Endothelial cell of umbilical vein (primary cell): ENCODE measurements around the gene VAV3. TPM values are rescaled to one million over a fixed set of nuclear protein-coding genes. Genes with fewer than 3 reads are reported as not detected.

ENCODE experiments used
- BruUV-seq: library from RNA; stranded (reverse); fragments of 400-500 nt; replicated peaks from 2 replicates; lab custom pipeline; 2021; lab: Mats Ljungman, UMichigan
- CTCF ChIA-PET: fragments of 300-600, 350-600 bp; sonication (Branson Sonifier 250); formaldehyde crosslinking; loops from one replicate; lab custom pipeline; 2021; ENCODE audit warnings: antibody characterized with exemption, inconsistent platforms; lab: Charles Lee
- POLR2A ChIA-PET: fragments of 300-600, 350-600 bp; sonication (Branson Sonifier 250); formaldehyde crosslinking; loops from one replicate; lab custom pipeline; 2021; ENCODE audit warnings: antibody characterized with exemption, inconsistent platforms; lab: Charles Lee
- DNase-seq: peaks from one replicate; pipeline ENCODE4 v3.0.0-alpha.2; 2011; ENCODE audit warnings: low read depth, low spot score
- FAIRE-seq: peaks from 2 replicates; lab custom pipeline; 2011; peaks lifted over from hg19 to GRCh38; lab: Jason Lieb, UNC
- H2AFZ ChIP-seq: 2 replicates; pipeline ENCODE4 v1.6.0; 2012; ENCODE audit warnings: low read depth, low read length, control low read depth, inconsistent platforms
- H3K27ac ChIP-seq: 2 replicates; pipeline ENCODE4 v1.5.1; 2011; ENCODE audit warnings: low read depth, mild to moderate bottlenecking, control low read depth, low read length, moderate library complexity; ENCODE audit not compliant: insufficient read depth
- H3K27me3 ChIP-seq, 2 experiments: 2 replicates each; pipeline versions ENCODE4 v1.6.0 to v1.6.1; 2011; ENCODE audit warnings: low read length in 2 of 2, mixed read lengths in 1 of 2; ENCODE audit not compliant: control insufficient read depth in 2 of 2, insufficient read depth in 2 of 2
- H3K36me3 ChIP-seq, 2 experiments: 2 replicates in 1 of 2; 3 replicates in 1 of 2; pipeline ENCODE4 v1.5.1; 2011; ENCODE audit warnings: low read length in 2 of 2, mild to moderate bottlenecking in 1 of 2, moderate library complexity in 1 of 2; ENCODE audit not compliant: control insufficient read depth in 2 of 2, insufficient read depth in 2 of 2; ENCODE audit errors: extremely low read depth in 1 of 2
- H3K4me1 ChIP-seq: 3 replicates; pipeline ENCODE4 v1.5.1; 2011; ENCODE audit warnings: mild to moderate bottlenecking, low read length; ENCODE audit not compliant: control insufficient read depth, insufficient read depth; ENCODE audit errors: extremely low read depth
- H3K4me2 ChIP-seq: 2 replicates; pipeline ENCODE4 v1.6.1; 2011; ENCODE audit warnings: low read length, control low read depth, mixed read lengths; ENCODE audit not compliant: insufficient read depth
- H3K4me3 ChIP-seq, 3 experiments: fragments of 200-600 bp in 1 of 3; sonication (generic), shearing (Covaris generic) in 1 of 3; replicated peaks in 1 of 3; 2 replicates each; pipeline ENCODE4 v1.5.1; 2011 to 2016; ENCODE audit warnings: control low read depth in 3 of 3, low read length in 3 of 3, mild to moderate bottlenecking in 2 of 3, inconsistent platforms in 1 of 3, low read depth in 1 of 3, moderate library complexity in 1 of 3; ENCODE audit not compliant: insufficient read depth in 1 of 3
- H3K79me2 ChIP-seq: 2 replicates; pipeline ENCODE4 v1.6.0; 2012; ENCODE audit warnings: low read length, inconsistent platforms; ENCODE audit not compliant: control insufficient read depth, insufficient read depth
- H3K9ac ChIP-seq: replicated peaks from 2 replicates; pipeline ENCODE3; 2011; ENCODE audit warnings: low read length, control low read depth; ENCODE audit not compliant: insufficient read depth; ENCODE audit errors: extremely low read depth
- H3K9me1 ChIP-seq: replicated peaks from 3 replicates; pipeline ENCODE4 v1.6.0; 2011; ENCODE audit warnings: mild to moderate bottlenecking, low read length; ENCODE audit not compliant: control insufficient read depth, insufficient read depth; ENCODE audit errors: extremely low read depth
- H3K9me3 ChIP-seq: replicated peaks from 2 replicates; pipeline ENCODE4 v1.5.1; 2012; ENCODE audit warnings: low read length, inconsistent platforms; ENCODE audit not compliant: control insufficient read depth, insufficient read depth
- H4K20me1 ChIP-seq: replicated peaks from 2 replicates; pipeline ENCODE3; 2011; ENCODE audit warnings: mild to moderate bottlenecking, low read length; ENCODE audit not compliant: control insufficient read depth, insufficient read depth; ENCODE audit errors: extremely low read depth
- EZH2 ChIP-seq: IDR thresholded peaks from 2 replicates; pipeline ENCODE4 v1.6.1; 2012; ENCODE audit warnings: borderline replicate concordance, low read depth, mild to moderate bottlenecking, moderate library complexity, low read length, inconsistent platforms; ENCODE audit not compliant: severe bottlenecking
- FOS ChIP-seq: IDR thresholded peaks from 2 replicates; pipeline ENCODE4 v1.6.1; 2011; ENCODE audit warnings: mild to moderate bottlenecking, low read length, moderate library complexity, borderline replicate concordance; ENCODE audit not compliant: insufficient read depth
- GATA2 ChIP-seq: IDR thresholded peaks from 2 replicates; pipeline ENCODE4 v1.7.0; 2011; ENCODE audit warnings: low read depth, mild to moderate bottlenecking, moderate library complexity, mixed read lengths, low read length; ENCODE audit not compliant: insufficient read length, insufficient read depth
- JUN ChIP-seq: IDR thresholded peaks from 2 replicates; pipeline ENCODE4 v1.6.1; 2011; ENCODE audit warnings: borderline replicate concordance, low read depth; ENCODE audit not compliant: insufficient read length, insufficient read depth
- MYC ChIP-seq: IDR thresholded peaks from one replicate; pipeline ENCODE4 v1.6.1; 2011; ENCODE audit warnings: mild to moderate bottlenecking, low read depth, low read length
- POLR2A ChIP-seq: IDR thresholded peaks from 2 replicates; pipeline ENCODE4 v1.6.1; 2012; ENCODE audit warnings: low read depth, mild to moderate bottlenecking, control low read depth, low read length
- POLR2AphosphoS5 ChIP-seq: IDR thresholded peaks from 2 replicates; pipeline ENCODE4 v1.6.1; 2012; ENCODE audit warnings: low read depth, mild to moderate bottlenecking, control low read depth, low read length, moderate library complexity; ENCODE audit not compliant: insufficient read depth
- dilution Hi-C: fragments of 300-500 bp; cut with MboI; formaldehyde crosslinking; loops from one replicate; pipeline ENCODE4 v1.15.0; 2019; ENCODE audit warnings: low sequenced_read_pairs; ENCODE audit not compliant: extremely low pct_ligation_motif_present
- intact Hi-C: fragments of 100-400 bp; cut with micrococcal nuclease; formaldehyde crosslinking; loops from one replicate; pipeline ENCODE4 v1.10.0; 2022
- polyA plus RNA-seq, 4 experiments: library from polyadenylated mRNA; depleted of rRNA in 3 of 4; stranded (reverse) in 3 of 4; unstranded in 1 of 4; fragments of >200 nt; gene quantifications; 2 replicates each; pipeline versions ENCODE4 v1.2.1 to v1.2.3, GENCODE V29; 2011 to 2012; ENCODE audit warnings: missing spikeins in 1 of 4
- total RNA-seq: library from RNA; stranded (reverse); gene quantifications from 2 replicates; pipeline ENCODE4 v1.2.3, GENCODE V29; 2021
- TF ChIP-seq, protein P1 (sequence below), 2 donors: IDR thresholded peaks; 1 replicate in 1 of 2; 2 replicates in 1 of 2; pipeline ENCODE4 v1.5.1; 2011; ENCODE audit warnings: low read length in 2 of 2, mild to moderate bottlenecking in 2 of 2, moderate library complexity in 2 of 2, control low read depth in 1 of 2, inconsistent platforms in 1 of 2, low read depth in 1 of 2; ENCODE audit not compliant: insufficient read depth in 1 of 2; ENCODE audit errors: extremely low read depth in 1 of 2
- TF ChIP-seq, protein P2 (sequence below): IDR thresholded peaks from 2 replicates; pipeline ENCODE4 v1.6.1; 2011; ENCODE audit not compliant: insufficient read depth, insufficient read length

Gene VAV3
- total and polyA plus RNA-seq, 2 donors (not counting 3 experiments of a cell fraction or from before 2014, with no cell fraction given): 0.18 to 1.5 TPM

DNA sequence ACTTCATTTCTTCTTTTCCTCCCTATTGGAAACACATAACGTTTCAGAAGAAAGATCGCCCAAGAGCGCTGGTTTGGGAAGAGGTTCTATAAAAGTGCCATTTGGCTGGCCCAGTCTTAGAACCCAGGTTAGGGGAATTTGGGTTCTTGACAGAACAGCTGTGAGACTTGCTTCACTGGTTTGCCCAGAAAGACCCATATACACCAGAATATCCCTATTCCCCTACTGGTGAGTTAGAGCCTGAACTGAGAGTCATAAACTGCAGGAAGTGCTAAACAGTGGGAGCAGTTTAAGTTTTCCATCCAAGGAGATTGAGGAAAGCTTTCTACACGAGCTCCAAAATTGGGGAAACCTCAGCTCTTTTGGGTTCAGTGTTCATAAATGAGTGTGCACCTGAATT lies 275.2 kb downstream of the VAV3 start:
- Histone ChIP-seq H3K4me3 (no peak overlapping the region), H3K9me3 (no peaks in the 10 kb centered on the region), H3K9ac (no peak overlapping the region), H3K9me1 (no peaks in the 10 kb centered on the region), H4K20me1 (no peaks in the 10 kb centered on the region), H3K27ac (no peak overlapping the region), H3K4me2 (no peak overlapping the region), H2AFZ (no peak overlapping the region), H3K36me3 (no peaks in the 10 kb centered on the region), H3K27me3 (no peaks in the 10 kb centered on the region), H3K79me2 (no peaks in the 10 kb centered on the region), H3K4me1 (no peaks in the 10 kb centered on the region)
- dilution Hi-C loops (no loop called here), intact Hi-C loops (no loop called here)
- ChIA-PET CTCF (no interaction called here), POLR2A (no interaction called here)
- no TSS peak for BruUV-seq
- TF ChIP-seq POLR2AphosphoS5 (no peak), FOS (no peak), POLR2A (no peak), MYC (no peak), EZH2 (no peak), GATA2 (no peak), JUN (no peak)
- TF ChIP-seq, protein P1, sequence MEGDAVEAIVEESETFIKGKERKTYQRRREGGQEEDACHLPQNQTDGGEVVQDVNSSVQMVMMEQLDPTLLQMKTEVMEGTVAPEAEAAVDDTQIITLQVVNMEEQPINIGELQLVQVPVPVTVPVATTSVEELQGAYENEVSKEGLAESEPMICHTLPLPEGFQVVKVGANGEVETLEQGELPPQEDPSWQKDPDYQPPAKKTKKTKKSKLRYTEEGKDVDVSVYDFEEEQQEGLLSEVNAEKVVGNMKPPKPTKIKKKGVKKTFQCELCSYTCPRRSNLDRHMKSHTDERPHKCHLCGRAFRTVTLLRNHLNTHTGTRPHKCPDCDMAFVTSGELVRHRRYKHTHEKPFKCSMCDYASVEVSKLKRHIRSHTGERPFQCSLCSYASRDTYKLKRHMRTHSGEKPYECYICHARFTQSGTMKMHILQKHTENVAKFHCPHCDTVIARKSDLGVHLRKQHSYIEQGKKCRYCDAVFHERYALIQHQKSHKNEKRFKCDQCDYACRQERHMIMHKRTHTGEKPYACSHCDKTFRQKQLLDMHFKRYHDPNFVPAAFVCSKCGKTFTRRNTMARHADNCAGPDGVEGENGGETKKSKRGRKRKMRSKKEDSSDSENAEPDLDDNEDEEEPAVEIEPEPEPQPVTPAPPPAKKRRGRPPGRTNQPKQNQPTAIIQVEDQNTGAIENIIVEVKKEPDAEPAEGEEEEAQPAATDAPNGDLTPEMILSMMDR (IDR thresholded peaks at IDR 0.05; ENCODE audit: extremely low read depth in 1 of 2, insufficient read depth in 1 of 2, low read depth in 1 of 2, low read length in 2 of 2): no peak
- TF ChIP-seq, protein P2, sequence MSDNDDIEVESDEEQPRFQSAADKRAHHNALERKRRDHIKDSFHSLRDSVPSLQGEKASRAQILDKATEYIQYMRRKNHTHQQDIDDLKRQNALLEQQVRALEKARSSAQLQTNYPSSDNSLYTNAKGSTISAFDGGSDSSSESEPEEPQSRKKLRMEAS: no peak
- FAIRE-seq (no peak), DNase-seq (no peak)
